ENCODE data around the gene RHOT1.
"Not testable (repeated sequence)": the region's sequence is repeated elsewhere in the genome, so short reads cannot be mapped to it uniquely, and the experiment has no call there.

RHOT1 gene

GRCh38 chr17:32142038-32142856, at the start of gene RHOT1:
RHOT1 (plus strand) TSS chr17:32142502; CDS start chr17:32142693, 191 bp downstream.
- H3K4me1 ChIP-seq (ENCODE audit: control insufficient read depth, insufficient read depth, low read length), result peaks cover 7% of the 10 kb centered on the region
- peak within 1 kb of the TSS; percentile 97 for H3K4me3 ChIP-seq (ENCODE audit: low read depth, low read length)
- no peaks in the 10 kb centered on the region for H3K27me3 ChIP-seq (ENCODE audit: control insufficient read depth, insufficient read depth, low read length)
- H3K36me3 ChIP-seq (ENCODE audit: control insufficient read depth, insufficient read depth, low read length), result no peaks in the 10 kb centered on the region
- peak within 1 kb of the TSS; percentile 82 for H3K9ac ChIP-seq (ENCODE audit: low read depth, low read length)
- H3K9me3 ChIP-seq (ENCODE audit: control insufficient read depth, insufficient read depth, low read length), result no peaks in the 10 kb centered on the region

GRCh38 chr17:32099686-32100085, 42.6 kb upstream of the RHOT1 start:
- Histone ChIP-seq H3K4me3 (ENCODE audit: low read depth, low read length) (no peak overlapping the region), H3K9me3 (ENCODE audit: control insufficient read depth, insufficient read depth, low read length) (no peaks in the 10 kb centered on the region), H3K36me3 (ENCODE audit: control insufficient read depth, insufficient read depth, low read length) (no peaks in the 10 kb centered on the region), H3K27me3 (ENCODE audit: control insufficient read depth, insufficient read depth, low read length) (no peaks in the 10 kb centered on the region), H3K9ac (ENCODE audit: low read depth, low read length) (no peak overlapping the region), H3K4me1 (ENCODE audit: control insufficient read depth, insufficient read depth, low read length) (peaks cover 7% of the 10 kb centered on the region)

- not testable (repeated sequence) for H3K4me3 ChIP-seq (ENCODE audit: low read depth, low read length); H3K9ac ChIP-seq (ENCODE audit: low read depth, low read length); H3K4me1 ChIP-seq (ENCODE audit: control insufficient read depth, insufficient read depth, low read length); H3K36me3 ChIP-seq (ENCODE audit: control insufficient read depth, insufficient read depth, low read length); H3K9me3 ChIP-seq (ENCODE audit: control insufficient read depth, insufficient read depth, low read length); H3K27me3 ChIP-seq (ENCODE audit: control insufficient read depth, insufficient read depth, low read length)
These were observed 42.0 kb upstream of the RHOT1 start for GRCh38 chr17:32100323-32100722.

- H3K4me1 ChIP-seq (ENCODE audit: control insufficient read depth, insufficient read depth, low read length), result peaks cover 7% of the 10 kb centered on the region
- no peak overlapping the region for H3K4me3 ChIP-seq (ENCODE audit: low read depth, low read length)
- H3K9me3 ChIP-seq (ENCODE audit: control insufficient read depth, insufficient read depth, low read length), result no peaks in the 10 kb centered on the region
- no peaks in the 10 kb centered on the region for H3K36me3 ChIP-seq (ENCODE audit: control insufficient read depth, insufficient read depth, low read length)
- no peaks in the 10 kb centered on the region for H3K27me3 ChIP-seq (ENCODE audit: control insufficient read depth, insufficient read depth, low read length)
- no peak overlapping the region for H3K9ac ChIP-seq (ENCODE audit: low read depth, low read length)
These were observed 41.2 kb upstream of the RHOT1 start for GRCh38 chr17:32100971-32101631.

GRCh38 chr17:32102172-32102571, 40.1 kb upstream of the RHOT1 start:
- Histone ChIP-seq H3K4me3 (ENCODE audit: low read depth, low read length) (no peak overlapping the region), H3K9me3 (ENCODE audit: control insufficient read depth, insufficient read depth, low read length) (no peaks in the 10 kb centered on the region), H3K9ac (ENCODE audit: low read depth, low read length) (no peak overlapping the region), H3K4me1 (ENCODE audit: control insufficient read depth, insufficient read depth, low read length) (peaks cover 7% of the 10 kb centered on the region), H3K27me3 (ENCODE audit: control insufficient read depth, insufficient read depth, low read length) (no peaks in the 10 kb centered on the region), H3K36me3 (ENCODE audit: control insufficient read depth, insufficient read depth, low read length) (no peaks in the 10 kb centered on the region)

DNA sequence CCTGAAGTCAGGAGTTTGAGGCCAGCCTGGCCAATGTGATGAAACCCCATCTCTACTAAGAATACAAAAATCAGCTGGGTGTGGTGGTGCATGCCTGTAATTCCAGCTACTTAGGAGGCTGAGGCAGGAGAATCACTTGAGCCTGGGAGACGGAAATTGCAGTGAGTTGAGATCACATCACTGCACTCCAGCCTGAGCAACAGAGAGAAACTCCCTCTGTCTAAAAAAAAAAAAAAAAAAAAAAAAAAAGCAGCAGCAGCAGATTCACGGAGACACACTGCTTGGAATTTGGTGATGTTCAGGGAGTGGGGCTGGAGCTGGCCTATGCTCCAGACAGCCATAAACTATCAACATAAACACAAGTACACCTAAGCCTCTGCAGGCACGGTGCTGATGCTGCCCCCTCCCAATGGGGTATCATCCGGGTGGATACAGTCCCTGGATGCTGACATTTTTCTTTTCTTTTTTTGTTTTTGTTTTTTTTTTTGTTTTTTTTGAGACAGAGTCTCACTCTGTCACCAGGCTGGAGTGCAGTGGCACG, 39.6 kb upstream of the RHOT1 start:
- no peaks in the 10 kb centered on the region for H3K36me3 ChIP-seq (ENCODE audit: control insufficient read depth, insufficient read depth, low read length)
- no peak overlapping the region for H3K9ac ChIP-seq (ENCODE audit: low read depth, low read length)
- H3K27me3 ChIP-seq (ENCODE audit: control insufficient read depth, insufficient read depth, low read length), result no peaks in the 10 kb centered on the region

GRCh38 chr17:32103476-32104113, 38.7 kb upstream of the RHOT1 start:
- no peak overlapping the region for H3K4me3 ChIP-seq (ENCODE audit: low read depth, low read length)
- no peaks in the 10 kb centered on the region for H3K27me3 ChIP-seq (ENCODE audit: control insufficient read depth, insufficient read depth, low read length)
- peaks cover 7% of the 10 kb centered on the region for H3K4me1 ChIP-seq (ENCODE audit: control insufficient read depth, insufficient read depth, low read length)
- H3K9me3 ChIP-seq (ENCODE audit: control insufficient read depth, insufficient read depth, low read length), result no peaks in the 10 kb centered on the region
- H3K36me3 ChIP-seq (ENCODE audit: control insufficient read depth, insufficient read depth, low read length), result no peaks in the 10 kb centered on the region
- H3K9ac ChIP-seq (ENCODE audit: low read depth, low read length), result no peak overlapping the region

More for the DNA sequence above, 39.6 kb upstream of the RHOT1 start:
- Histone ChIP-seq H3K4me1 (ENCODE audit: control insufficient read depth, insufficient read depth, low read length) (peaks cover 7% of the 10 kb centered on the region), H3K4me3 (ENCODE audit: low read depth, low read length) (no peak overlapping the region), H3K9me3 (ENCODE audit: control insufficient read depth, insufficient read depth, low read length) (no peaks in the 10 kb centered on the region)

GRCh38 chr17:32104158-32104557, 38.1 kb upstream of the RHOT1 start:
- Histone ChIP-seq H3K9ac (ENCODE audit: low read depth, low read length) (no peak overlapping the region), H3K4me3 (ENCODE audit: low read depth, low read length) (no peak overlapping the region), H3K27me3 (ENCODE audit: control insufficient read depth, insufficient read depth, low read length) (no peaks in the 10 kb centered on the region), H3K4me1 (ENCODE audit: control insufficient read depth, insufficient read depth, low read length) (peaks cover 7% of the 10 kb centered on the region), H3K36me3 (ENCODE audit: control insufficient read depth, insufficient read depth, low read length) (no peaks in the 10 kb centered on the region), H3K9me3 (ENCODE audit: control insufficient read depth, insufficient read depth, low read length) (no peaks in the 10 kb centered on the region)

DNA sequence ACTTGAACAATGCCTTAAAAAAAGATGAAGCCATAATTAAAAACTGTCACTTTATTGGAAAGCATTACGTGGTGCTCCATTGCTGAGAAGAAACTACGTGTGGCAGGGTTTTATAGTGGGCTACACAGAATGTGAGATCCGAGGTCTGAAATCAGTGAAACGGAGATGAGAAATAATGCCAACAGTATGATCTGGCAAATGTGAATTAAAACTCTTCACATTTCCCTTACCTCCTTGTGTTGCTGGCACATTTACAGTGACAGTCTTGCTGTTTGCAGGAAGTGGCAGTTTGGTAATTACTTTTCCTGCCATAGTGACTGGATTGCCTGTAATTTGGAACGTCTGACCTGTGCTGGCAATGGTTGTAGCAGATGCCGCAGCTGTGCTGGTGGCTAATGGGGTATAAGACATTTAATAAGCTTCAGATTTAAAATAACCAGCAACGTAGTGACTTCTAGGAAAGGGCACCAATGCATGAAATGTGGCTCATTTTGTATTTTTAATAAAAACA, 35.8 kb upstream of the RHOT1 start:
- not testable (repeated sequence) for H3K9ac ChIP-seq (ENCODE audit: low read depth, low read length)

DNA sequence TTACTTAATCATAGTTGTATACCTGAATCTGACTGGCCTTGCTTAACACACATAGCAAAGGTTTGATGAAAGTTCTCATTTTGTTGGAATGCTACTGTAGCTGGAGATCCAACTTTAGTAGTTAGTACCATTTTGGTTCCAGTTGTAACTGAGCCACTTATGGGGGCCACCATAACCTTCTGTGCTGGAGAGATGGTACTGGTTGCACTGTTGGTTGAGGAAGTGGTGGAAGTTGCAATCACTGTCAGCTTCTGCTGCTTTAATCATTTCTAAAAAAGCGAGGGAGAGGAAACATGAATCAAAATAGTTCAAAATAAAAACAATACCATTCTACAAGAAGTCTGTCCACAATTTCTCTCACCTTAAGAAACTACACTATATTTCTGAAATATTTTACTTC, 35.1 kb upstream of the RHOT1 start:
- not testable (repeated sequence) for H3K9me3 ChIP-seq (ENCODE audit: control insufficient read depth, insufficient read depth, low read length); H3K4me3 ChIP-seq (ENCODE audit: low read depth, low read length); H3K36me3 ChIP-seq (ENCODE audit: control insufficient read depth, insufficient read depth, low read length); H3K9ac ChIP-seq (ENCODE audit: low read depth, low read length); H3K27me3 ChIP-seq (ENCODE audit: control insufficient read depth, insufficient read depth, low read length)
- H3K4me1 ChIP-seq (ENCODE audit: control insufficient read depth, insufficient read depth, low read length), result peaks cover 13% of the 10 kb centered on the region

More for the DNA sequence above, 35.8 kb upstream of the RHOT1 start:
- H3K36me3 ChIP-seq (ENCODE audit: control insufficient read depth, insufficient read depth, low read length); H3K9me3 ChIP-seq (ENCODE audit: control insufficient read depth, insufficient read depth, low read length); H3K27me3 ChIP-seq (ENCODE audit: control insufficient read depth, insufficient read depth, low read length); H3K4me3 ChIP-seq (ENCODE audit: low read depth, low read length): not testable (repeated sequence)
- peaks cover 11% of the 10 kb centered on the region for H3K4me1 ChIP-seq (ENCODE audit: control insufficient read depth, insufficient read depth, low read length)

- H3K9me3 ChIP-seq (ENCODE audit: control insufficient read depth, insufficient read depth, low read length), result no peaks in the 10 kb centered on the region
- H3K9ac ChIP-seq (ENCODE audit: low read depth, low read length), result no peak overlapping the region
- H3K4me3 ChIP-seq (ENCODE audit: low read depth, low read length), result no peak overlapping the region
- no peaks in the 10 kb centered on the region for H3K36me3 ChIP-seq (ENCODE audit: control insufficient read depth, insufficient read depth, low read length)
- peaks cover 6% of the 10 kb centered on the region for H3K4me1 ChIP-seq (ENCODE audit: control insufficient read depth, insufficient read depth, low read length)
- no peaks in the 10 kb centered on the region for H3K27me3 ChIP-seq (ENCODE audit: control insufficient read depth, insufficient read depth, low read length)
These were observed 31.7 kb upstream of the RHOT1 start for GRCh38 chr17:32110596-32110995.
